ENCODE data around the gene LYPD5.
"Not testable (repeated sequence)": the region's sequence is repeated elsewhere in the genome, so short reads cannot be mapped to it uniquely, and the experiment has no call there.

LYPD5 gene, protein sequence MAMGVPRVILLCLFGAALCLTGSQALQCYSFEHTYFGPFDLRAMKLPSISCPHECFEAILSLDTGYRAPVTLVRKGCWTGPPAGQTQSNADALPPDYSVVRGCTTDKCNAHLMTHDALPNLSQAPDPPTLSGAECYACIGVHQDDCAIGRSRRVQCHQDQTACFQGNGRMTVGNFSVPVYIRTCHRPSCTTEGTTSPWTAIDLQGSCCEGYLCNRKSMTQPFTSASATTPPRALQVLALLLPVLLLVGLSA

DNA sequence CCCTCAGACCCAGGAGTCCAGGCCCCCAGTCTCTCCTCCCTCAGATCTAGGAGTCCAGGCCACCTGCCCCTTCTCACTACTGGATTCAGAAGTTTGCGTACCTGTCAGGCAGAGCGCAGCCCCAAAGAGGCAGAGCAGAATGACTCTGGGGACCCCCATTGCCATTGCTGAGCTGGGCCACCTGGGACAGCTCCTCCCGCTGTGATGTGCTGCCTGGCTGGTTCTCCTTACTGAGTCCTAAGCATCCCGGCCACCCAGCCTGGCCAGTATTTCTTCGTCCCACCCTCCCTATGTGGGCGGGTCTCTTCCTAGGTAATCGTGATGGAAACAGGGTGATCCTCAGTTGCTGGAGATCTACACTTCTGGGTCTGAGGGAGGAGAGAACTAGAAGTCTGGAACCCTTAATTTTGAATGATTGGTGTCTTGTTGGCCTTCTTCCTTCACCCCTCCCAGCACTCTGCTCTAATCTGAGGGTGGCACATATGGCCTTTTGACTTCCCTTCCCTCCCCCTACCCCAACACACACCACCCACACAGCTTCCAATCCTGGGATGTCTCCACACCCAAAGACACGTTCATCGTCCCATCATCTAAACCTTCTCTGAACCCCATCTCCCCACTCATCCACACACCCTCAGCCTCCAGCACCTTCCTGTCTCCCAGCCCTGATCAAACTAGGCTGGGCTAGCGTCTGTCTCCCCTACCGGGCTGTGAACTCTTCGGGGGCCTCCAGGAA lies at the start of gene LYPD5:
LYPD5 (minus strand) TSS at position 232 of the 736 bp plus-strand sequence; CDS start at position 165, 67 bp downstream.
- DNase-seq, result no peak

GRCh38 chr19:43848821-43849220 lies 46.6 kb upstream of the LYPD5 start:
- DNase-seq, result no peak

DNA sequence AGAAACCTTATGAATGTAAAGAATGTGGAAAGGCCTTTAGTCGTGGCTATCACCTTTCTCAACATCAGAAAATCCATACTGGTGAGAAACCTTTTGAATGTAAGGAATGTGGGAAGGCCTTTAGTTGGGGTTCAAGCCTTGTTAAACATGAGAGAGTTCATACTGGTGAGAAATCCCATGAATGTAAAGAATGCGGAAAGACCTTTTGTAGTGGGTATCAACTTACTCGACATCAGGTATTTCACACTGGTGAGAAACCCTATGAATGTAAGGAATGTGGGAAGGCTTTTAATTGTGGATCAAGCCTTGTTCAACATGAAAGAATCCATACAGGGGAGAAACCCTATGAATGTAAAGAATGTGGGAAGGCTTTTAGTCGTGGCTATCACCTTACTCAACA lies 45.6 kb upstream of the LYPD5 start:
- no peak for DNase-seq

GRCh38 chr19:43847246-43847645 lies 45.0 kb upstream of the LYPD5 start:
- DNase-seq, result no peak

- DNase-seq, result no peak
Observed at GRCh38 chr19:43842007-43842406, 39.8 kb upstream of the LYPD5 start.

- DNase-seq, result no peak
Observed at GRCh38 chr19:43839139-43839538, 36.9 kb upstream of the LYPD5 start.

DNA sequence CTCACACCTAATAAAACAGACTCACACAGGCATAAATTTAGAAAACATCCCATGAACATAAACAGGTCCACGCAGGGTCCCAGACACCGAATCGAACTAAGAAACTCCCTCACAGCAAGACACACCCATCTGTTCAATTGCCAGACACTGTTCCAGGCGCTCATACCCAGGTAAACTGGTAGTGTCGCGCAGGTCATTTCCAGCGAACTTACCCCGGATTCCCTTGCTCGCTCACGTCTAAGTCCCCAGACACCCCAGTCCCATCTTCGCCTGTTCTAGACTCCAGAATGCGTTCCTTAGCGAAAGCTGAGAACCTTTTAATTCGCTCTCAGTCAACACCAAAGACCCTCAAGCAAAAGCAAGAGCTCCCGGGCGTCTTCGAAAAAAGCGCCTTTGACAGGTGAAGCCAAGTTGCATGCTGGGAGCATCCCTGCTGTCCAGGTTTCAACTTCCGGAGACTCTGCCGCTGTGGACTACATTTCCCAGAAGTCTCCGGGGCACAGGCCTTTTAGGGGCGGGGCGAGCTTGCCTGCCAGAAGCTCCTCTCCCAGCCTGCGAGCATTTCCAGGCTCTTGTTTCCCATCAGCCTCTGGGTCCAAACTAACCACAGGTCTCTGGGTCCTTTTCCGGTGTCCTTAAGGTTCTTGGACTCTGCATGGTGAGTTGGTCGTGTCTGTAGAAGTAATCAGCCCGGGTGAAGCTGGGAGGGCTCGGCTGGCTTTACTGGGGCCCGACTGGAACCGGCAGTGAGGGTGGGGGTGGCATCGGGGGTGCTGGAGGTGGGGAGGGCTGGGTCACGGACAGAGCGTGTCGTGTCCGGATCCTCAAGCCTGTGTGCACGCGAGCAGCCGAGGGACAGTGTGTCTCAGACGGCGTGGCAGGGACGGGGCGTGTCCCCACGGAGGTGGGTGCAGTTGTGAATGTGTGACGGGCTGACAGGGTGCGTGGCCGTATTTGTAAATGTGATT lies 24.8 kb upstream of the LYPD5 start, which contains the start of gene ZNF283:
ZNF283 (plus strand) TSS at position 535 of the 968 bp plus-strand sequence. CDS start 6,184 bp downstream, outside the sequence.
- DNase-seq, result peak; percentile 88 to 93

GRCh38 chr19:43824572-43824971 lies 22.3 kb upstream of the LYPD5 start:
- DNase-seq, result not testable (repeated sequence)

- DNase-seq, result not testable (repeated sequence)
Observed at GRCh38 chr19:43823856-43824255, 21.6 kb upstream of the LYPD5 start.

DNA sequence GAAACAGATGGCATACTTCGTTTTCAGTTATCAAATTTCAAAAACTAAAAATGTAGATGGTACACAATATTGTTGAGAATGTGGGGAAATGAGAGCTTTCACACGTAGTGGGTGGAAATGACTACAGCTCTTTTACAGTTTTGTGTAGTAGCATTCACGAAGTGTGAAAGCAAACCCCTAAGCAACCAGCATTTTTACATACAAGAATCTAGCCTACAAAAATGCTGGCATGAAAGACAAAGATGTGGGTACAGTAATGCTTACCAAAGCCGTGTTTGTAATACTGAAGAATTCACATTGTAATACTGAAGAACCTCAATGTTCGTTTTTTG lies 18.6 kb upstream of the LYPD5 start:
- DNase-seq, result no peak

DNA sequence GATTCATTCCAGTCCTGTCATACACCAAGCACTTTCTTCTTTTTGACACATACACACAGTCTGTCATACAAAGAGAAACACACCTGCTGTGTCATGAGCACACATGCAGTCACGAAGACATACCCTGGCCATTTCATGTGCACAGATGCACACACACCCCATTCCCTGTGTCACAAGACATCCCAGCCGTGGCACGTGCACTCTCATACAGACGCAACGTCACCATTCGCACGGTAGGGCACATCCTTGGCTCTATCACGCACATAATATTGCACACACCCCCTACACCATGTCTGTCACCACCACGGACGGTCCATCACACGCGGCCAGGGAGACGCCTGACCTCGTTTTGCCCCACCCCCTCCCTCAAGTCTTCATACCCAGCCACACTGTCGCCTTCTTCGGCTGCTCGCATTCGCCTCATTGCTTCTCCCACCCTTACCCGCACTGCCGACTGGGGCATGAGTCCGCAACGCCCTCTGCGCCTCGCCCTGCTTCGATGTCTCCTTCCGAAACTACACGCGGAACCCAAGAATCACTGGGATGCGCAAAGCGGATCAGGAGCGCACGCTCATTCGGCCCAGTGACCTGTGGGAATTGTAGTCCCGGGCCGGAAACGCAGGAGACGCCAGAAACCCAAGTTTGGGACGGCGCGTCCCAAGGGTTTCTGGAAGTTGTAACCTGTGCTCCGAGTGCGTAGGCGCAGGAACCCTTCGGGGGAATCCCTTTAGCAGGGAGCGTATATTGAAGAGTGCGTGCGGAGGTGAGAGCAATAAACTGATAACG lies 18.0 kb upstream of the LYPD5 start:
- no peak for DNase-seq

- no peak for DNase-seq
Observed at GRCh38 chr19:43818500-43818899, 16.3 kb upstream of the LYPD5 start.

GRCh38 chr19:43817454-43817853 lies 15.2 kb upstream of the LYPD5 start:
- DNase-seq, result not testable (repeated sequence)

GRCh38 chr19:43814663-43815352 lies 12.6 kb upstream of the LYPD5 start:
- DNase-seq, result no peak

GRCh38 chr19:43812688-43813087 lies 10.4 kb upstream of the LYPD5 start:
- no peak for DNase-seq

- DNase-seq, result no peak
Observed at GRCh38 chr19:43812259-43812658, 10.0 kb upstream of the LYPD5 start.

DNA sequence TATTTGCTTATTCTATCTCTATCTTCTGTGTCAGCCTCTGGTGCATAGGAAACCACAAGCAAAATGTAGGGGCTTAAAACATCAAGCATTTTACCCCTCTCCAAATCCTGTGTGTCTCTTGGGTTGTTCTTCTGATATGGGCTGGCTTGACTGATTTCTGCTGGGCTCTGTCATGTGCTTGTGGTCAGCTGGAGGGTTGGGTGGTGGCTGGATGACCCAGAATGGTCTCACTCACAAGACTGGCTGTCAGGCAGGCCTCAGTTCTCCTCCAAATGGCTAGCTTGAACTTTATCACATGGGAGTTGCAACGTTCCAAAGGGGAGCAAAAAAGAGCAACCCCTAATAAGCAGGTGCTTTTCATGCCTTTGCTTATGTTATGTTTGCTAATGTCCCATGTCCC lies 9.6 kb upstream of the LYPD5 start:
- no peak for DNase-seq

DNA sequence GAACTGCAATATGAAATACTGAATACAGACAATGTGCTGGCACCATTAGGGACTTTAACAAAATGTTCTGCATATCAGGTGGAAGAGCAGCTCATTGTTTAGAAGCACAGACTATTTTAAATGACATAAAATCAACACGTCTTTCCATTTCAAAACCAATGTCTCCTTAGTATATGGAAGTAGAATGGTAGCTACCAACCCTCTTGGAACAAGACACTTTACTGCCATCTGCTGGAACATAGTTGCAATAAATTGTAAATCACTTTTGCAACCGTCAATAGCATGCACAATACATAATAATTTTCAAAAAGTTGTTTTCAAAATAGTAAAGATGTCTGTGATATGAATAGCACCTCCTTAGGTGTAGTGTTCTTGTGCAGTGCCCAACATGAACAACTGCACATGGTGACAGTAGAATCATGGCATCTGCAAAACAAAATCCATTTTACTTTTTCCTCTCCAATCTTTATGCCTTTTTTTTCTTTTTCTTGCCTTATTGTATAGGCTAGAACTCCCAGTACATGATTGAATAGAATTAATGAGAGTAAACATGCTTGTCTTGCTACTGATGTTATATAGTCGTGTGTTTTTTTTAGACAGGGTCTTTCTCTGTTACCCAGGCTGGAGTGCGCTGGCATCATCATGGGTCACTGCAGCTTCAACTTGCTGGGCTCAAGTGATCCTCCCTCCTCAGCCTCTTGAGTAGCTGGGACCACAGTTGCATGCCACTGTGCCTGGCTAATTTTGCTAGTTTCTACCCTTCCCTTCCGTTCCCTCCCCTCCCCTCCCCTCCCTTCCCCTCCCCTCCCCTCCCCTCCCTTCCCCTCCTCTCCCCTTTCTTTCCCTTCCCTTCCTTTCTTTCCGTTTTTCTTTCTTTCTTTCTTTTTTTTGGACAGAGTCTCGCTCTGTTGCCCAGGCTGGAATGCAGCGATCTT lies 7.8 kb upstream of the LYPD5 start:
- DNase-seq, result peak; percentile 52 to 64

DNA sequence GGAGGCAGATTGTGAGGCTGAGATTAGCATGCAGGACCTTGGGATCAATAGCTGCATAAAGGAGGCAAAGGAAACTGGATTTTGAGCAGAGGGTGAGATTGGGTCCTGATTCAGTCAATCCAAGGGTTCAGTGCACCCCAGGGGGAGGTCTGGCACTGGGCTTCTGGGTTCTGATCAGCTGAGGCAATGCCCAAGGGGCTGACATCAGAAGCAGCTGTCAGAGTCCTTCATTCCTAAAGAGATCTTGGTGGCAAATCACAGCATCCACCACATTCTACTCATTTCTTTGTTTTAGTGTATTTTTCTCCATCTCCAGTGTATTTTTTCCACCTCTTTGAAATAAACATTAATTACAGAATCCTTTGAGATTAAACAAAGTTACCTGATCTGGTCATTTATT lies 5.4 kb upstream of the LYPD5 start:
- no peak for DNase-seq

DNA sequence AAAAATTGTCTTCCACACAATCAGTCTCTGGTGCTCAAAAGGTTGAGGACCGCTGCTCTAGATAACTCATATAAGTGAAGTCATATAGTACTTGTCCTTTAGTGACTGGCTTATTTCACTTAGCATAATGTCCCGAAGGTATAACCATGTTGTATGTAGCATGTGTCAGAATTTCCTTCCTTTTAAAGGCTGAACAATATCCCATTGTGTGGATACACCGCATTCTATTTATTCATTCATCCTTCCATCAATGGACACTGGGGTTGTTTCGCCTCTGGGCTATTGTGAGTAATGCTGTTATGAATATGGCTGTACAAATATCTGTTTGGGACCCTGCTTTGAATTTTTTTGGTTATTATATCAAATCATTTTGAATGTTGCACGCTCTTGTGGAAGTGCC lies 4.6 kb upstream of the LYPD5 start:
- DNase-seq, result no peak

GRCh38 chr19:43806401-43806800 lies 4.2 kb upstream of the LYPD5 start:
- not testable (repeated sequence) for DNase-seq

Measured in SHP77 (cell line).